AG04450 (cell line): ENCODE data around the gene SLC1A1. TPM values are rescaled to one million over a fixed set of nuclear protein-coding genes. Genes with fewer than 3 reads are reported as not detected.

Experiments
- CTCF ChIA-PET: fragments of 300-600, 350-600 bp; formaldehyde crosslinking; extraction: SDS; loops from one replicate; lab custom pipeline; 2022; ENCODE audit warnings: antibody characterized with exemption, inconsistent platforms; lab: Charles Lee
- POLR2A ChIA-PET: fragments of 350-600 bp; formaldehyde crosslinking; extraction: SDS; loops from one replicate; lab custom pipeline; 2021; ENCODE audit warnings: antibody characterized with exemption, inconsistent platforms; lab: Yijun Ruan, JAX
- DNase-seq: peaks from one replicate; pipeline ENCODE4 v3.0.0-alpha.2; 2011; ENCODE audit warnings: low read depth, low spot score
- H3K27ac ChIP-seq: one replicate; pipeline ENCODE4 v1.5.1; 2012; ENCODE audit warnings: low read depth, low read length, control low read depth
- H3K27me3 ChIP-seq: one replicate; pipeline ENCODE4 v1.6.0; 2012; ENCODE audit warnings: low read length; ENCODE audit not compliant: control insufficient read depth, insufficient read depth
- H3K4me3 ChIP-seq: 2 replicates; pipeline ENCODE4 v1.5.1; 2011; ENCODE audit warnings: mild to moderate bottlenecking, low read depth, low read length, control low read depth
- H3K9me3 ChIP-seq: 2 replicates; pipeline ENCODE4 v1.5.1; 2012; ENCODE audit warnings: low read length; ENCODE audit not compliant: control insufficient read depth, insufficient read depth
- polyA plus RNA-seq: library from polyadenylated mRNA; depleted of rRNA; stranded (reverse); fragments of >200 nt; gene quantifications from 2 replicates; pipeline ENCODE4 v1.2.3, GENCODE V29; 2011
- TF ChIP-seq, protein P1 (sequence below): IDR thresholded peaks from 2 replicates; pipeline ENCODE4 v1.5.1; 2011; ENCODE audit warnings: low read depth, low read length, control low read depth, inconsistent platforms

The SLC1A1 gene
- polyA plus RNA-seq, 1 experiment = 0.55 TPM

DNA sequence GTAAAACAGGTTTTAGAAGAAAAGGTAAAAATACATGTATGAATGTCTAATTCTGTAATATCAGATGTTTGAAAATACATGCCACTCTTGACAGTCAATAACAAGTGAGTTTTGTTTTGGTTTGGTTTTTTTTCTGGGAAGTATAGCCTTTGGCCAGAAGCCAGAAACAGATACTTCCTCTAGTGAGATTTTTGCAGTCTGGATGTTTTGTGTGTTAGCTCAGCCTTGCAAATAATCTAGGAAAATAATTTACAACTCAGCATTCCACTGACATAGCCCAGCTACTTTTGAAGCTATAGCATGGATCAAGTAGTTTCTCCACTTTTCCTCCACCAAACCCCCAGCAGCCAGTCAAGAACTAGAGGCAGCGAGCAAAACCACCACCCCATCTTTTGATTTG, 56.7 kb downstream of the SLC1A1 start:
- CTCF ChIA-PET = no interaction called here
- H3K4me3 ChIP-seq = no peak overlapping the region
- TF ChIP-seq, protein P1, sequence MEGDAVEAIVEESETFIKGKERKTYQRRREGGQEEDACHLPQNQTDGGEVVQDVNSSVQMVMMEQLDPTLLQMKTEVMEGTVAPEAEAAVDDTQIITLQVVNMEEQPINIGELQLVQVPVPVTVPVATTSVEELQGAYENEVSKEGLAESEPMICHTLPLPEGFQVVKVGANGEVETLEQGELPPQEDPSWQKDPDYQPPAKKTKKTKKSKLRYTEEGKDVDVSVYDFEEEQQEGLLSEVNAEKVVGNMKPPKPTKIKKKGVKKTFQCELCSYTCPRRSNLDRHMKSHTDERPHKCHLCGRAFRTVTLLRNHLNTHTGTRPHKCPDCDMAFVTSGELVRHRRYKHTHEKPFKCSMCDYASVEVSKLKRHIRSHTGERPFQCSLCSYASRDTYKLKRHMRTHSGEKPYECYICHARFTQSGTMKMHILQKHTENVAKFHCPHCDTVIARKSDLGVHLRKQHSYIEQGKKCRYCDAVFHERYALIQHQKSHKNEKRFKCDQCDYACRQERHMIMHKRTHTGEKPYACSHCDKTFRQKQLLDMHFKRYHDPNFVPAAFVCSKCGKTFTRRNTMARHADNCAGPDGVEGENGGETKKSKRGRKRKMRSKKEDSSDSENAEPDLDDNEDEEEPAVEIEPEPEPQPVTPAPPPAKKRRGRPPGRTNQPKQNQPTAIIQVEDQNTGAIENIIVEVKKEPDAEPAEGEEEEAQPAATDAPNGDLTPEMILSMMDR = no peak
- no peaks in the 10 kb centered on the region for H3K9me3 ChIP-seq
- H3K27ac ChIP-seq = no peak overlapping the region
- DNase-seq = no peak
- H3K27me3 ChIP-seq = no peaks in the 10 kb centered on the region
- POLR2A ChIA-PET = no interaction called here

DNA sequence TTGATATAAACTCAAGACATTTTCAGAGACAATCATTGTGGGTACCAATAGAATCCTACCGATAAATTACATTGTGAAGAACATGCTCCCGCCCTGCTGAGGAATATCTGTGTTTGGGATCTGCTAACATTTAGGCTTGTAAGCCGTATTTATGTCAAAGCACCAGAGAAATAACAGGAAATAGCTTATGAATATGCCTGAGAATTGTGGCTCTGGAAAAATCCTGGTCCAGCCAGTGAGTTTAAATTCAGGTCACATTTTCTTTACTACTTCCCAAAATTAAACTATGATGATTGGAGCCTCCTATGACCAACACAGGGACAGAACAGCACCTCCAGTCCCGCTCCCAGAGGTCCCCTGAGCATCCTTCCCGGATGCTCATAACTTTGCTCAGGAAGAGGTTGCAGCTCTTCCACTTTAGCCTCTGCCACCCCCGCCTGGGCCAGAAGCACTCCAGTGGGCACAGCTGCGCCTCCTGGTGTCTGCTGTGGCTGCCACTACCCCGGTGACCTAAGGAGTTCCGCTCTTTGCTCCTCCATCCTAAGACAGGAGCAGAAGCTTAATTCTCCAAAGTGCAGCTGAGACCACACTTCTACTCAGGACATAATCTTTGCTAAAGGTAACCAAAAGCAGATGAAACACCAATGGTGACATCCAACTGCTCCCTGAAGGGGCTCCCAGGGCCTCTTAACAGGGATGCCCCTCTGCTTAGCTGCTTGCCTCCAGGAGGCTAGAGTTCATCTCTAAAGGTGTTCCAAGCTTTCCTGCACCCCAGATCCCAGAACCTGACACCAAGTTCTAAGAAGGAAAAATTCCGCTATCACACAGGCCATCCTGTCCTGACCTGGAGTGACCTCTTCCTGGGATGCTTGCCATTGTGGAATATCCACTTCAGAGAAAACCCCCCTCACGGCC, 58.8 kb downstream of the SLC1A1 start:
- POLR2A ChIA-PET = no interaction called here
- no peak overlapping the region for H3K4me3 ChIP-seq
- CTCF ChIA-PET = interaction anchor here (0.6 to 1.4 kb wide), 2 partner anchors 96 to 170 kb away, joined by 3 to 4 read pairs; no protein-coding TSS in a partner anchor
- no peak for DNase-seq
- no peaks in the 10 kb centered on the region for H3K27me3 ChIP-seq
- TF ChIP-seq, protein P1 = peak; percentile 28; the same call in 1 of the 2 replicates
- H3K9me3 ChIP-seq = no peaks in the 10 kb centered on the region
- no peak overlapping the region for H3K27ac ChIP-seq

DNA sequence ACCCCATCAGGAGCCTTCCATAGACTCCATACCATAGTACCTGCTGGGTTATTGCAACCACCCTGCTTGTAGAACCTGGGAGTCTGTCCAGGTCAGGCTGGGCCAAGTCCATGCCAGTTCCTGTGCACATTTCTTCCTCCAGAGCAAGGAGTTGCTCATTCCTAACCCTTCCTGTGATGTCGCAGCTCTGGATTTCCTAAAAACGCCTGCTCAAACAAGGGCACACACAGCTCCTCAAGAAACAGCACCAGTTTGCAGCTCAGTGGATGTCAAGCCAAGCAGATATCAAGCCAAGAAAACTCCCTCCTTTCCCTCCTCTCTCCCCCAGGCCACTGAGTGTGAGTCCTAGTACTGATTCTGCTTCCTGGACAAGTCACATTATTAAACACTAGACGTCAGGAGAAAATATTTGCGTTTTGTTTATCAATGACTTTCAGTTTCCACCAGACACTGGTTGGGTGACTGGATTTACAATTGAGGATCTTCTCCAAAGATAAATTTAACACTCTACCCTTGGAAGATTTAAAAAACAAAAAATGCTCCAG, 59.6 kb downstream of the SLC1A1 start:
- no peak overlapping the region for H3K4me3 ChIP-seq
- no peaks in the 10 kb centered on the region for H3K27me3 ChIP-seq
- no peaks in the 10 kb centered on the region for H3K9me3 ChIP-seq
- ChIA-PET CTCF (interaction anchor here (0.6 to 1.4 kb wide), 2 partner anchors 95 to 171 kb away, joined by 3 to 4 read pairs; no protein-coding TSS in a partner anchor), POLR2A (no interaction called here)
- H3K27ac ChIP-seq = no peak overlapping the region
- DNase-seq = no peak
- TF ChIP-seq, protein P1 = no peak

DNA sequence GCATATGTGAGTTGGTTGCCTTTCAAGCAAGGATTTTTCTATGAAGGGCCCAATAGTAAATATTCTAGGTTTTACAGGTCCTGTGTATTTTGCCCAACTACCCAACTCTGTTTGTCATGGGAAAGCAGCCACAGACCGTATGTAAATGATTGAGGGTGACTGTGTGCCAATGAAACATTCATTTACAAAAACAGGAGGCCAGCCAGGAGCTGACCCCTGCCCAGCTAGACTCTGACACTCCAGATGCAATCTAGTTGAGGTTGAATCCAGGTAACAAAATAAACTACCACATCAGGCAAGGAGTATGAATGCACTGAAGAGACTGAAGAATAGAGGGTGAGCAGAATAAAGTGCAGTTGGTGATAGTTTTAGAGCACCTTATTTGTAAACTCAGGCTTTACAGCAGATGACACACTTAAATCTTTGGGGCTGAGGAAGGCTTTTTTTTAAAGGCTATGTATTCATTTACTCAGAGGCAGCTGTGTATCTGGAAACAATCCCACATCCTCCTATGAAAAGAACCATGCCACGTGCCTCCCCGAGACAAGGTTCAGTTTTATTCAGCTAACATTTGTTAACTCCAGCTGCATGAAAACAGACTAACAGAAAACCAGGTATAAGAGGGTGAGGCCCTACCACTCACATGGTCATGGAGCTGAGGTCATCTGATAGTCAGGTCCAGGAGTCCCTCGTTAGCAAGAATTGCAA, 60.7 kb downstream of the SLC1A1 start:
- ChIA-PET POLR2A (no interaction called here), CTCF (interaction anchor here (0.5 to 0.6 kb wide), 2 partner anchors 10 to 15 kb away, joined by 3 read pairs; no protein-coding TSS in a partner anchor)
- no peak overlapping the region for H3K27ac ChIP-seq
- no peak overlapping the region for H3K4me3 ChIP-seq
- no peak for DNase-seq
- H3K9me3 ChIP-seq = no peaks in the 10 kb centered on the region
- TF ChIP-seq, protein P1 = no peak
- H3K27me3 ChIP-seq = no peaks in the 10 kb centered on the region
